Thyroid gland (tissue), 4 donors: Measurements from ENCODE around the gene MSL3. TPM values are rescaled to one million over a fixed set of nuclear protein-coding genes. Genes with fewer than 3 reads are reported as not detected.

Source experiments
- total RNA-seq, 4 donors: library from RNA; depleted of rRNA; stranded (reverse); fragments of >200 nt; gene quantifications; one replicate each; pipeline ENCODE4 v1.2.3, GENCODE V29; 2016

Gene MSL3
- total RNA-seq, 4 donors from 2014 or later: 18.4 to 21.8 (median 21.6) TPM

Other genes starting within 250 kb of the MSL3 start
- gene ARHGAP6, start 92.3 kb upstream of the MSL3 start, total RNA-seq: 10 to 100 TPM; 49.2 to 63.8 (median 51.5) TPM